BJ (cell line): ENCODE results near the gene POLDIP3. TPM values are rescaled to one million over a fixed set of nuclear protein-coding genes. Genes with fewer than 3 reads are reported as not detected.
"Not testable (repeated sequence)": the region's sequence is repeated elsewhere in the genome, so short reads cannot be mapped to it uniquely, and the experiment has no call there.

Experiments
- CTCF ChIA-PET: fragments of 350-600 bp; formaldehyde crosslinking; extraction: SDS; loops from one replicate; lab custom pipeline; 2021; ENCODE audit warnings: antibody characterized with exemption, inconsistent platforms; lab: Yijun Ruan, JAX
- POLR2A ChIA-PET: fragments of 300-600 bp; sonication (Branson Sonifier 250); formaldehyde crosslinking; extraction: SDS; loops from one replicate; lab custom pipeline; 2021; ENCODE audit warnings: antibody characterized with exemption; lab: Charles Lee
- DNase-seq: peaks from one replicate; pipeline ENCODE4 v3.0.0-alpha.2; 2011; ENCODE audit warnings: low read depth
- H3K27me3 ChIP-seq: 2 replicates; pipeline ENCODE4 v1.6.0; 2011; ENCODE audit warnings: low read length; ENCODE audit not compliant: control insufficient read depth, insufficient read depth
- H3K36me3 ChIP-seq: 2 replicates; pipeline ENCODE4 v1.5.1; 2011; ENCODE audit warnings: low read length; ENCODE audit not compliant: control insufficient read depth, insufficient read depth
- H3K4me3 ChIP-seq: 2 replicates; pipeline ENCODE4 v1.5.1; 2011; ENCODE audit warnings: low read depth, mild to moderate bottlenecking, control low read depth, low read length
- CTCF ChIP-seq: IDR thresholded peaks from 2 replicates; pipeline ENCODE4 v1.5.1; 2011; ENCODE audit warnings: low read depth, mild to moderate bottlenecking, control low read depth, inconsistent platforms, low read length, moderate library complexity; ENCODE audit not compliant: insufficient read depth
- polyA plus RNA-seq: library from polyadenylated mRNA; depleted of rRNA; stranded (reverse); fragments of >200 nt; gene quantifications from 2 replicates; pipeline ENCODE4 v1.2.3, GENCODE V29; 2011

Gene POLDIP3
- polyA plus RNA-seq, 1 experiment = 54.3 TPM

GRCh38 chr22:42560381-42560780 lies 54.3 kb downstream of the POLDIP3 start:
- Histone ChIP-seq H3K36me3 (no peaks in the 10 kb centered on the region), H3K27me3 (no peaks in the 10 kb centered on the region), H3K4me3 (no peak overlapping the region)
- DNase-seq = no peak
- POLR2A ChIA-PET = no interaction called here
- TF ChIP-seq CTCF = no peak
- CTCF ChIA-PET = interaction anchor here (0.8 to 2.9 kb wide), 2 partner anchors 10 to 22 kb away, joined by 3 to 11 read pairs; no protein-coding TSS in a partner anchor

GRCh38 chr22:42553475-42554361 lies 61.0 kb downstream of the POLDIP3 start, which contains the start of gene SERHL2:
Gene SERHL2, plus strand, starts transcription at chr22:42553956. Its CDS starts 65 bp downstream, at chr22:42554021.
- peak within 1 kb of the TSS; percentile 50 for H3K4me3 ChIP-seq
- CTCF ChIA-PET = interaction anchor here (1.4 kb wide), 1 partner anchor 81 kb away, joined by 4 read pairs; no protein-coding TSS in a partner anchor
- POLR2A ChIA-PET = no interaction called here
- DNase-seq = peak; percentile 19
- TF ChIP-seq CTCF = no peak
- H3K27me3 ChIP-seq = no peaks in the 10 kb centered on the region; the same call in 1 of the 2 replicates
- no peaks in the 10 kb centered on the region for H3K36me3 ChIP-seq

- H3K36me3 ChIP-seq, H3K27me3 ChIP-seq, DNase-seq, H3K4me3 ChIP-seq, POLR2A ChIA-PET: not testable (repeated sequence)
- CTCF ChIA-PET = interaction anchor here (0.6 kb wide), 1 partner anchor 29 kb away, joined by 3 read pairs; no protein-coding TSS in a partner anchor
These were observed 62.4 kb downstream of the POLDIP3 start for GRCh38 chr22:42552294-42552647.

GRCh38 chr22:42549331-42550060 lies 65.2 kb downstream of the POLDIP3 start:
- CTCF ChIA-PET = interaction anchor here (0.9 to 1.2 kb wide), 3 partner anchors 10 to 13 kb away, joined by 3 to 5 read pairs (median 4); no protein-coding TSS in a partner anchor
- H3K36me3 ChIP-seq = no peaks in the 10 kb centered on the region
- DNase-seq = no peak
- no peak for TF ChIP-seq CTCF
- POLR2A ChIA-PET = no interaction called here
- H3K4me3 ChIP-seq = no peak overlapping the region
- no peaks in the 10 kb centered on the region; the same call in 1 of the 2 replicates for H3K27me3 ChIP-seq

- CTCF ChIA-PET = interaction anchor here (0.6 to 0.9 kb wide), 2 partner anchors 271 to 1544 kb away, joined by 3 read pairs; no protein-coding TSS in a partner anchor
These were observed 65.9 kb downstream of the POLDIP3 start for GRCh38 chr22:42548597-42549330.

GRCh38 chr22:42548126-42548525 lies 66.6 kb downstream of the POLDIP3 start:
- H3K27me3 ChIP-seq, H3K4me3 ChIP-seq, DNase-seq, H3K36me3 ChIP-seq, POLR2A ChIA-PET: not testable (repeated sequence)
- CTCF ChIA-PET = interaction anchor here (0.9 kb wide), 1 partner anchor 272 kb away, joined by 3 read pairs; no protein-coding TSS in a partner anchor

More at GRCh38 chr22:42548597-42549330, 65.9 kb downstream of the POLDIP3 start:
- no peaks in the 10 kb centered on the region; the same call in 1 of the 2 replicates for H3K27me3 ChIP-seq
- DNase-seq = no peak
- TF ChIP-seq CTCF = no peak
- H3K4me3 ChIP-seq = no peak overlapping the region
- no peaks in the 10 kb centered on the region for H3K36me3 ChIP-seq
- POLR2A ChIA-PET = no interaction called here
